Activated naive CD4-positive, alpha-beta T cell treated with anti-CD3 and anti-CD28 coated beads for 36 hours (primary cell): ENCODE data around the gene TFCP2L1. TPM values are rescaled to one million over a fixed set of nuclear protein-coding genes. Genes with fewer than 3 reads are reported as not detected.

Source experiments
- CTCF ChIA-PET: fragments of 350-600 bp; sonication (Branson Sonifier 250); formaldehyde crosslinking; loops from one replicate; lab custom pipeline; 2021; ENCODE audit warnings: antibody characterized with exemption; lab: Charles Lee
- DNase-seq: peaks from one replicate; pipeline ENCODE4 v3.0.0-alpha.2; 2020
- H3K27ac Mint-ChIP-seq: one replicate; pipeline ENCODE4 v1.8.0; 2021; ENCODE audit warnings: mild to moderate bottlenecking, mixed read lengths
- H3K27me3 Mint-ChIP-seq: one replicate; pipeline ENCODE4 v1.8.0; 2021; ENCODE audit warnings: low read depth, mixed read lengths
- H3K36me3 Mint-ChIP-seq: one replicate; pipeline ENCODE4 v1.8.0; 2021; ENCODE audit warnings: low read depth, mixed read lengths
- H3K4me1 Mint-ChIP-seq: one replicate; pipeline ENCODE4 v1.8.0; 2021; ENCODE audit warnings: low read depth, mixed read lengths
- H3K4me3 Mint-ChIP-seq: one replicate; pipeline ENCODE4 v1.8.0; 2021; ENCODE audit warnings: mild to moderate bottlenecking, moderate library complexity, mixed read lengths
- H3K9me3 Mint-ChIP-seq: one replicate; pipeline ENCODE4 v1.8.0; 2021; ENCODE audit warnings: mixed read lengths
- intact Hi-C: fragments of 100-400 bp; cut with micrococcal nuclease; formaldehyde crosslinking; loops from one replicate; pipeline ENCODE4 v1.15.1; 2023
- total RNA-seq, 2 experiments: library from RNA; stranded (reverse); gene quantifications; one replicate each; pipeline ENCODE4 v1.2.3, GENCODE V29; 2021

Gene TFCP2L1
- total RNA-seq, 2 experiments from 2014 or later: 0.12 TPM; not detected in 1

DNA sequence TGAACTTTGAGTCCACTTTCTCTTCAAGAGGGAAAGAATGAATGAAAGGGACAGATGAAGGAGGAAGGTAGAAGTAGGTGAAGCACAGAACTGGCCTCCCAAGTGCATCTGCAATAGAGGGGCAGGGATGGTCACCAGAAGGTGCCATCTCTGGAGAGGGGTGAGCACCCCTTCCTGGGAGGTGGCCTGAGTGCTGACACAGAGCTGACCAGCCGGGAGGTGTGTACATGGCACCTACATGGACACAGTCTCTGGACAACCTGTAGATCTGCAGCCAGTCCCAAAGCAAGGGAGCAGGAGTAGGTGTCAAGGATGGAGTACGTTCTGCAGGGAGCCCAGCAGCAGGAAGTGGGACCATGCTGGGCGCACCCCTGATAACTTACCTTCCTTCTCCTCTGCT, 83.2 kb downstream of the TFCP2L1 start:
- H3K27ac Mint-ChIP-seq: no peak overlapping the region
- DNase-seq: no peak
- no peaks in the 10 kb centered on the region for H3K9me3 Mint-ChIP-seq
- CTCF ChIA-PET: no interaction called here
- no peaks in the 10 kb centered on the region for H3K27me3 Mint-ChIP-seq
- H3K36me3 Mint-ChIP-seq: no peaks in the 10 kb centered on the region
- intact Hi-C loops: no loop called here
- no peaks in the 10 kb centered on the region for H3K4me1 Mint-ChIP-seq
- no peak overlapping the region for H3K4me3 Mint-ChIP-seq

GRCh38 chr2:121200419-121201315, 84.3 kb downstream of the TFCP2L1 start:
- CTCF ChIA-PET: no interaction called here
- H3K27ac Mint-ChIP-seq: no peak overlapping the region
- intact Hi-C loops: no loop called here

DNA sequence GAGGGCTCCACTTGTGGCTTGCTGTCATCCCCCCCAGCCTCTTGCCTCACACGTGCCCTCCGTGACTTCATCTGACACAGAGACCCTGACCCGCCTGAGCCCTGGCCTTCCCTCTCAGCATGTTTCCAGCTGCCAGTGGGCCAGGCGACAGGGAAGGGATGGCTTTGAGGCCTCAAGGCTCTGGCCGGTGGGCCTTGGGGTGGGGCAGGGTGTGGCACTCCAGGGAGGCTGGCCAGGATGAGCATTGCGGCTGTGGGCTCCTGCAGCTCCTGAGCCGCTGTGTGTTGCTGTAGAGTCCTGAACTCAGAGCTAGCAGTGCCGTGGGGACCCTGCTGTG, 85.0 kb downstream of the TFCP2L1 start:
- CTCF ChIA-PET: no interaction called here
- H3K4me3 Mint-ChIP-seq: no peak overlapping the region
- no peak for DNase-seq

More at GRCh38 chr2:121200419-121201315, 84.3 kb downstream of the TFCP2L1 start:
- H3K36me3 Mint-ChIP-seq: no peaks in the 10 kb centered on the region
- H3K9me3 Mint-ChIP-seq: no peaks in the 10 kb centered on the region
- no peaks in the 10 kb centered on the region for H3K27me3 Mint-ChIP-seq
- H3K4me1 Mint-ChIP-seq: no peaks in the 10 kb centered on the region
- DNase-seq: no peak
- no peak overlapping the region for H3K4me3 Mint-ChIP-seq

DNA sequence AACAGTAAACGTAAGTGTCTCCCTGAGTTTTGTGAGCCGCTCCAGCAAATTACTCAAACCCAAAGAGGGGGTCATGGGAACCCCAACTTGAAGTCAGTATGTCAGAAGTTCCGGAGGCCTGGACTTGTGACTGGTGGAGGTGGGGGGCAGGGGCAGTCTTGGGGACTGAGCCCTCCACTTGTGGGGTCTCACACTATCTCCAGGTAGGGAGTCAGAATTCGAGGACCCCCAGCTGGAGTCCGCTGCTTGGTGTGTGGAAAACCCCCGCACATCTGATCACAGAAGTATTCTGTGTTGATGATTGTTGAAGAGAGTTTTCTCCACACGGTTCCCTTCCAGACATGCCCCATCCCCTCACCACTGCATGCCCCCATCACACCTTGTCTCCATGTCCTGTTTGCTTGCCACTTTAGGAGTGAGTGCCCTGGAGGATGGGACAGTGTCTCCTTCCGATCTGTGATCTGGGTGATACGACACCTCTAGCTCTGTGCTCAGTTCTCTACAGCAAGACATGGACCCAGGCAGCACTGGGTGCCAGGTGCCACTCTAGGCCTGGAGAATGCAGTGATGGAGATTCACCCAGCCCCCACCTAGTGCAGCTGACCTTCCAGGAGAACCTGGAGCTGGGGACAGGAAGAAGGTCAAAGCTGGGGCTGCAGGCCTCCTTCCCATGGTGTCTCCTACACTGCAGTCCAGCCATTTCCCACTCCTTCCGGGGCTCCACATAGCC, 85.6 kb downstream of the TFCP2L1 start:
- CTCF ChIA-PET: no interaction called here
- Mint-ChIP-seq H3K36me3 (no peaks in the 10 kb centered on the region), H3K4me3 (no peak overlapping the region), H3K9me3 (no peaks in the 10 kb centered on the region), H3K4me1 (no peaks in the 10 kb centered on the region), H3K27ac (no peak overlapping the region), H3K27me3 (no peaks in the 10 kb centered on the region)
- intact Hi-C loops: no loop called here
- DNase-seq: no peak

More for the DNA sequence above, 85.0 kb downstream of the TFCP2L1 start:
- Mint-ChIP-seq H3K9me3 (no peaks in the 10 kb centered on the region), H3K27me3 (no peaks in the 10 kb centered on the region), H3K27ac (no peak overlapping the region), H3K4me1 (no peaks in the 10 kb centered on the region), H3K36me3 (no peaks in the 10 kb centered on the region)
- intact Hi-C loops: no loop called here

GRCh38 chr2:121197369-121198091, 87.5 kb downstream of the TFCP2L1 start:
- CTCF ChIA-PET: no interaction called here
- H3K27ac Mint-ChIP-seq: no peak overlapping the region
- no peaks in the 10 kb centered on the region for H3K27me3 Mint-ChIP-seq
- no peak overlapping the region for H3K4me3 Mint-ChIP-seq
- H3K4me1 Mint-ChIP-seq: no peaks in the 10 kb centered on the region
- DNase-seq: no peak
- H3K36me3 Mint-ChIP-seq: no peaks in the 10 kb centered on the region
- H3K9me3 Mint-ChIP-seq: no peaks in the 10 kb centered on the region
- intact Hi-C loops: no loop called here

GRCh38 chr2:121196849-121197155, 88.2 kb downstream of the TFCP2L1 start:
- H3K27ac Mint-ChIP-seq: no peak overlapping the region
- CTCF ChIA-PET: no interaction called here
- H3K9me3 Mint-ChIP-seq: no peaks in the 10 kb centered on the region
- no peaks in the 10 kb centered on the region for H3K36me3 Mint-ChIP-seq
- intact Hi-C loops: no loop called here
- H3K4me1 Mint-ChIP-seq: no peaks in the 10 kb centered on the region
- H3K4me3 Mint-ChIP-seq: no peak overlapping the region
- DNase-seq: no peak
- H3K27me3 Mint-ChIP-seq: no peaks in the 10 kb centered on the region

DNA sequence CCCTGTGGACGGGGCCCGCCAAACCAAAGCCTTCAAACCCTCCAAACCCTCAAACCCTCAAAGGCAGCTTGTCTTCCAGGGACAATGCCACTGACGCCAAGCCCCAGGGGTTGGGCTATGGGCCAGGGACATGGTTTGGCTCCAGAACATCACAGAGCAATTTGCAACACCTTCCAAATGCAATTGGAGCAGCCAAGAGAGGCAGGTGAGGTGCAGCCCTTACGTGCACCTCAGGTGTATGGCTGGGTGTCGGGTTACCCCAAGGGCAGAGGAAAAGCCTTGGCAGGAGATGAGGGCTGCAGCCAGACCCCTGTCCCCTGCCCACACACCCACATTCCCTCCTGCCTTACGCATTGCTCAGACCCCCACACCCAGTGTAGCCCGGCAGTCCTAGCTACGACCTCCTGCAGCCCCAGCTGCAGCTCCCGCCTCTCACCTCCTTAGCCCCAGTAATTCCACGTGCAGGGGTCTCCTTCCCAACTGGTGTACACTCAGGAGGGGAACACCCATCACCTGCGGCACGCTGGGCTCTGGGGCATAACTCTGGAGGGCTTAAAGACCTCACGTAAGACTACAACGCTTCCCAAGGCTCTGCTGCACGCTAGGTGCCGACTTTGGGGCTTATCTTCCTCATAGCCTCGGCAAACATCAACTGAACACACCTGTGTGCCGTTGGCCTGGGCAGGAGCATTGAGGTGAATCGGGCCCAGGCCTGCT, 88.7 kb downstream of the TFCP2L1 start:
- Mint-ChIP-seq H3K36me3 (no peaks in the 10 kb centered on the region), H3K4me3 (no peak overlapping the region), H3K27ac (no peak overlapping the region), H3K4me1 (no peaks in the 10 kb centered on the region), H3K27me3 (no peaks in the 10 kb centered on the region), H3K9me3 (no peaks in the 10 kb centered on the region)
- CTCF ChIA-PET: no interaction called here
- DNase-seq: no peak
- intact Hi-C loops: no loop called here

GRCh38 chr2:121195036-121195435, 90.0 kb downstream of the TFCP2L1 start:
- CTCF ChIA-PET: no interaction called here
- Mint-ChIP-seq H3K9me3 (no peaks in the 10 kb centered on the region), H3K27ac (no peak overlapping the region), H3K4me3 (no peak overlapping the region), H3K36me3 (no peaks in the 10 kb centered on the region), H3K27me3 (no peaks in the 10 kb centered on the region), H3K4me1 (no peaks in the 10 kb centered on the region)
- intact Hi-C loops: no loop called here
- DNase-seq: no peak

DNA sequence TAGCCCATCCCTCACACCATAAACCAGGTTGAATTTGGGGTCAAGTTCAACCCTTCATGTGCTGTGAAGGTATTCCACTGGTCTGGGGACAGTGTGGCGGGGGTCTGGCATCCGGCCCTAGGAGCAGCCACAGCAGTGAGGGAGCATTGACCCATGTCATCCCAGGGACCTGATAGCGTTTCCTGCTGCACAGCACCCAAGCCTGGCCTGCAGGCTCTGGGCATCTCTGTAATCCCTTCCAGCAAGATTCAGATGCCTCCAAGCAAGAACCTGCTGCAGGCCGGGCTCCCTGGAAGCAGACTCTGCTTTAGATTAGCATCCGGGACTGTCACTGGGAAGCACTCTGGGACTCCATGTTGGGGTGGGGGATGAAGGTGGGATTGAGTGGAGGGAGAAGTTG, 90.4 kb downstream of the TFCP2L1 start:
- DNase-seq: no peak
- Mint-ChIP-seq H3K27ac (no peak overlapping the region), H3K27me3 (no peaks in the 10 kb centered on the region), H3K9me3 (no peaks in the 10 kb centered on the region), H3K4me3 (no peak overlapping the region), H3K36me3 (no peaks in the 10 kb centered on the region), H3K4me1 (no peaks in the 10 kb centered on the region)
- CTCF ChIA-PET: no interaction called here
- intact Hi-C loops: no loop called here

GRCh38 chr2:121193185-121193584, 91.8 kb downstream of the TFCP2L1 start:
- H3K27me3 Mint-ChIP-seq: no peaks in the 10 kb centered on the region
- no peaks in the 10 kb centered on the region for H3K9me3 Mint-ChIP-seq
- no peak overlapping the region for H3K4me3 Mint-ChIP-seq
- no peak for DNase-seq
- CTCF ChIA-PET: no interaction called here
- no peak overlapping the region for H3K27ac Mint-ChIP-seq
- H3K36me3 Mint-ChIP-seq: no peaks in the 10 kb centered on the region
- no peaks in the 10 kb centered on the region for H3K4me1 Mint-ChIP-seq
- intact Hi-C loops: no loop called here

- Mint-ChIP-seq H3K9me3 (no peaks in the 10 kb centered on the region), H3K36me3 (no peaks in the 10 kb centered on the region), H3K4me3 (no peak overlapping the region), H3K27ac (no peak overlapping the region), H3K4me1 (no peaks in the 10 kb centered on the region), H3K27me3 (no peaks in the 10 kb centered on the region)
- no peak for DNase-seq
- intact Hi-C loops: no loop called here
- CTCF ChIA-PET: no interaction called here
Measured at GRCh38 chr2:121192576-121192975, 92.4 kb downstream of the TFCP2L1 start.
